ENCODE data around the gene BBS9.

The BBS9 gene

GRCh38 chr7:33624215-33624614, 494.9 kb downstream of the BBS9 start:
- Histone ChIP-seq H3K9me3 (ENCODE audit: insufficient read depth, low read length) (peaks cover 4% of the 10 kb centered on the region; the same call in 1 of the 2 replicates), H3K27me3 (ENCODE audit: low read length) (no peaks in the 10 kb centered on the region), H3K27ac (ENCODE audit: low read depth, low read length) (no peak overlapping the region), H3K9me2 (replicated peaks; ENCODE audit: insufficient read depth, low read length) (no peaks in the 10 kb centered on the region), H2AFZ (ENCODE audit: low read depth, low read length, severe bottlenecking) (no peak overlapping the region), H3F3A (ENCODE audit: insufficient read depth) (no peaks in the 10 kb centered on the region), H3K9ac (ENCODE audit: low read length) (no peak overlapping the region), H3K4me2 (ENCODE audit: low read depth, low read length, poor library complexity, severe bottlenecking) (no peak overlapping the region), H3K36me3 (ENCODE audit: low read length) (no peaks in the 10 kb centered on the region), H3K79me2 (ENCODE audit: insufficient read depth, low read length) (no peaks in the 10 kb centered on the region), H4K20me1 (ENCODE audit: low read depth, low read length) (no peaks in the 10 kb centered on the region), H3K4me3 (ENCODE audit: insufficient read depth, low read length, poor library complexity, severe bottlenecking) (no peak overlapping the region)
- no peak for TF ChIP-seq EZH2phosphoT487 (conservative IDR thresholded peaks at IDR 0.05; ENCODE audit: low read length)
- TF ChIP-seq, protein P1, sequence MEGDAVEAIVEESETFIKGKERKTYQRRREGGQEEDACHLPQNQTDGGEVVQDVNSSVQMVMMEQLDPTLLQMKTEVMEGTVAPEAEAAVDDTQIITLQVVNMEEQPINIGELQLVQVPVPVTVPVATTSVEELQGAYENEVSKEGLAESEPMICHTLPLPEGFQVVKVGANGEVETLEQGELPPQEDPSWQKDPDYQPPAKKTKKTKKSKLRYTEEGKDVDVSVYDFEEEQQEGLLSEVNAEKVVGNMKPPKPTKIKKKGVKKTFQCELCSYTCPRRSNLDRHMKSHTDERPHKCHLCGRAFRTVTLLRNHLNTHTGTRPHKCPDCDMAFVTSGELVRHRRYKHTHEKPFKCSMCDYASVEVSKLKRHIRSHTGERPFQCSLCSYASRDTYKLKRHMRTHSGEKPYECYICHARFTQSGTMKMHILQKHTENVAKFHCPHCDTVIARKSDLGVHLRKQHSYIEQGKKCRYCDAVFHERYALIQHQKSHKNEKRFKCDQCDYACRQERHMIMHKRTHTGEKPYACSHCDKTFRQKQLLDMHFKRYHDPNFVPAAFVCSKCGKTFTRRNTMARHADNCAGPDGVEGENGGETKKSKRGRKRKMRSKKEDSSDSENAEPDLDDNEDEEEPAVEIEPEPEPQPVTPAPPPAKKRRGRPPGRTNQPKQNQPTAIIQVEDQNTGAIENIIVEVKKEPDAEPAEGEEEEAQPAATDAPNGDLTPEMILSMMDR (IDR thresholded peaks at IDR 0.05; ENCODE audit: insufficient read depth, low read length, poor library complexity, severe bottlenecking): no peak

DNA sequence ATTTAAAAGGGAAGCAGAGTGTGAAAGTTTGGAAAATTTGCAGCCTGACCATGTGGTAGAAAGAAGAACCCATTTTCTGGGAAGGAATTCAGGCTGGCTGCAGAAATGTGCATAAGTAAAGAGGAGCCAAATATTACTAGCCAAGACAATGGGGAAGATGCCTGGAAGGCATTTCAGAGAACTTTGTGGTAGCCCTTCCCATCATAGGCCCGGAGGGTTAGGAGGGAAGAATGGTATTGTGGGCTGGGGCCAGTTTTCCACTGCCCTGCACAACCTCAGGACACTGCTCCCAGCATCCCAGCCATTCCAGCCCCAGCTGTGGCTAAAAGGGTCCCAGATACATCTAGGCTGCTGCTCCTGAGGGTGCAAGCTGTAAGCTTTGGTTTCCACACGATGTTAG, 497.5 kb downstream of the BBS9 start:
- H4K20me1 ChIP-seq (ENCODE audit: low read depth, low read length): no peaks in the 10 kb centered on the region
- H2AFZ ChIP-seq (ENCODE audit: low read depth, low read length, severe bottlenecking): no peak overlapping the region
- no peak overlapping the region for H3K27ac ChIP-seq (ENCODE audit: low read depth, low read length)
- no peaks in the 10 kb centered on the region for H3K27me3 ChIP-seq (ENCODE audit: low read length)
- TF ChIP-seq, protein P1 (IDR thresholded peaks at IDR 0.05; ENCODE audit: insufficient read depth, low read length, poor library complexity, severe bottlenecking): no peak
- no peak for TF ChIP-seq EZH2phosphoT487 (conservative IDR thresholded peaks at IDR 0.05; ENCODE audit: low read length)
- H3K4me2 ChIP-seq (ENCODE audit: low read depth, low read length, poor library complexity, severe bottlenecking): no peak overlapping the region
- H3K4me3 ChIP-seq (ENCODE audit: insufficient read depth, low read length, poor library complexity, severe bottlenecking): no peak overlapping the region
- no peaks in the 10 kb centered on the region for H3K9me3 ChIP-seq (ENCODE audit: insufficient read depth, low read length)
- H3F3A ChIP-seq (ENCODE audit: insufficient read depth): no peaks in the 10 kb centered on the region
- H3K9ac ChIP-seq (ENCODE audit: low read length): no peak overlapping the region
- no peaks in the 10 kb centered on the region for H3K9me2 ChIP-seq (replicated peaks; ENCODE audit: insufficient read depth, low read length)
- no peaks in the 10 kb centered on the region for H3K79me2 ChIP-seq (ENCODE audit: insufficient read depth, low read length)
- H3K36me3 ChIP-seq (ENCODE audit: low read length): no peaks in the 10 kb centered on the region

GRCh38 chr7:33627741-33628140, 498.4 kb downstream of the BBS9 start:
- H2AFZ ChIP-seq (ENCODE audit: low read depth, low read length, severe bottlenecking): no peak overlapping the region
- H3K27ac ChIP-seq (ENCODE audit: low read depth, low read length): no peak overlapping the region
- H3K9me2 ChIP-seq (replicated peaks; ENCODE audit: insufficient read depth, low read length): no peaks in the 10 kb centered on the region
- no peak overlapping the region for H3K4me2 ChIP-seq (ENCODE audit: low read depth, low read length, poor library complexity, severe bottlenecking)
- H3F3A ChIP-seq (ENCODE audit: insufficient read depth): no peaks in the 10 kb centered on the region
- H3K4me3 ChIP-seq (ENCODE audit: insufficient read depth, low read length, poor library complexity, severe bottlenecking): no peak overlapping the region
- H3K27me3 ChIP-seq (ENCODE audit: low read length): no peaks in the 10 kb centered on the region
- no peaks in the 10 kb centered on the region for H3K79me2 ChIP-seq (ENCODE audit: insufficient read depth, low read length)
- H3K9ac ChIP-seq (ENCODE audit: low read length): no peak overlapping the region
- no peaks in the 10 kb centered on the region for H3K36me3 ChIP-seq (ENCODE audit: low read length)
- no peaks in the 10 kb centered on the region for H3K9me3 ChIP-seq (ENCODE audit: insufficient read depth, low read length)
- TF ChIP-seq, protein P1 (IDR thresholded peaks at IDR 0.05; ENCODE audit: insufficient read depth, low read length, poor library complexity, severe bottlenecking): no peak
- TF ChIP-seq EZH2phosphoT487 (conservative IDR thresholded peaks at IDR 0.05; ENCODE audit: low read length): no peak
- no peaks in the 10 kb centered on the region for H4K20me1 ChIP-seq (ENCODE audit: low read depth, low read length)

Data from SU-DHL-6 (cell line).